Endothelial cell of umbilical vein (primary cell): ENCODE measurements around the gene GMPPB. TPM values are rescaled to one million over a fixed set of nuclear protein-coding genes. Genes with fewer than 3 reads are reported as not detected.

Experiments
- BruUV-seq: library from RNA; stranded (reverse); fragments of 400-500 nt; replicated peaks from 2 replicates; lab custom pipeline; 2021; lab: Mats Ljungman, UMichigan
- CTCF ChIA-PET: fragments of 300-600, 350-600 bp; sonication (Branson Sonifier 250); formaldehyde crosslinking; loops from one replicate; lab custom pipeline; 2021; ENCODE audit warnings: antibody characterized with exemption, inconsistent platforms; lab: Charles Lee
- POLR2A ChIA-PET: fragments of 300-600, 350-600 bp; sonication (Branson Sonifier 250); formaldehyde crosslinking; loops from one replicate; lab custom pipeline; 2021; ENCODE audit warnings: antibody characterized with exemption, inconsistent platforms; lab: Charles Lee
- DNase-seq: peaks from one replicate; pipeline ENCODE4 v3.0.0-alpha.2; 2011; ENCODE audit warnings: low read depth, low spot score
- FAIRE-seq: peaks from 2 replicates; lab custom pipeline; 2011; peaks lifted over from hg19 to GRCh38; lab: Jason Lieb, UNC
- H2AFZ ChIP-seq: 2 replicates; pipeline ENCODE4 v1.6.0; 2012; ENCODE audit warnings: low read depth, low read length, control low read depth, inconsistent platforms
- H3K27ac ChIP-seq: 2 replicates; pipeline ENCODE4 v1.5.1; 2011; ENCODE audit warnings: low read depth, mild to moderate bottlenecking, control low read depth, low read length, moderate library complexity; ENCODE audit not compliant: insufficient read depth
- H3K27me3 ChIP-seq, 2 experiments: 2 replicates each; pipeline versions ENCODE4 v1.6.0 to v1.6.1; 2011; ENCODE audit warnings: low read length in 2 of 2, mixed read lengths in 1 of 2; ENCODE audit not compliant: control insufficient read depth in 2 of 2, insufficient read depth in 2 of 2
- H3K36me3 ChIP-seq, 2 experiments: 2 replicates in 1 of 2; 3 replicates in 1 of 2; pipeline ENCODE4 v1.5.1; 2011; ENCODE audit warnings: low read length in 2 of 2, mild to moderate bottlenecking in 1 of 2, moderate library complexity in 1 of 2; ENCODE audit not compliant: control insufficient read depth in 2 of 2, insufficient read depth in 2 of 2; ENCODE audit errors: extremely low read depth in 1 of 2
- H3K4me1 ChIP-seq: 3 replicates; pipeline ENCODE4 v1.5.1; 2011; ENCODE audit warnings: mild to moderate bottlenecking, low read length; ENCODE audit not compliant: control insufficient read depth, insufficient read depth; ENCODE audit errors: extremely low read depth
- H3K4me2 ChIP-seq: 2 replicates; pipeline ENCODE4 v1.6.1; 2011; ENCODE audit warnings: low read length, control low read depth, mixed read lengths; ENCODE audit not compliant: insufficient read depth
- H3K4me3 ChIP-seq, 3 experiments: fragments of 200-600 bp in 1 of 3; sonication (generic), shearing (Covaris generic) in 1 of 3; replicated peaks in 1 of 3; 2 replicates each; pipeline ENCODE4 v1.5.1; 2011 to 2016; ENCODE audit warnings: control low read depth in 3 of 3, low read length in 3 of 3, mild to moderate bottlenecking in 2 of 3, inconsistent platforms in 1 of 3, low read depth in 1 of 3, moderate library complexity in 1 of 3; ENCODE audit not compliant: insufficient read depth in 1 of 3
- H3K79me2 ChIP-seq: 2 replicates; pipeline ENCODE4 v1.6.0; 2012; ENCODE audit warnings: low read length, inconsistent platforms; ENCODE audit not compliant: control insufficient read depth, insufficient read depth
- H3K9ac ChIP-seq: replicated peaks from 2 replicates; pipeline ENCODE3; 2011; ENCODE audit warnings: low read length, control low read depth; ENCODE audit not compliant: insufficient read depth; ENCODE audit errors: extremely low read depth
- H3K9me1 ChIP-seq: replicated peaks from 3 replicates; pipeline ENCODE4 v1.6.0; 2011; ENCODE audit warnings: mild to moderate bottlenecking, low read length; ENCODE audit not compliant: control insufficient read depth, insufficient read depth; ENCODE audit errors: extremely low read depth
- H3K9me3 ChIP-seq: replicated peaks from 2 replicates; pipeline ENCODE4 v1.5.1; 2012; ENCODE audit warnings: low read length, inconsistent platforms; ENCODE audit not compliant: control insufficient read depth, insufficient read depth
- H4K20me1 ChIP-seq: replicated peaks from 2 replicates; pipeline ENCODE3; 2011; ENCODE audit warnings: mild to moderate bottlenecking, low read length; ENCODE audit not compliant: control insufficient read depth, insufficient read depth; ENCODE audit errors: extremely low read depth
- EZH2 ChIP-seq: IDR thresholded peaks from 2 replicates; pipeline ENCODE4 v1.6.1; 2012; ENCODE audit warnings: borderline replicate concordance, low read depth, mild to moderate bottlenecking, moderate library complexity, low read length, inconsistent platforms; ENCODE audit not compliant: severe bottlenecking
- FOS ChIP-seq: IDR thresholded peaks from 2 replicates; pipeline ENCODE4 v1.6.1; 2011; ENCODE audit warnings: mild to moderate bottlenecking, low read length, moderate library complexity, borderline replicate concordance; ENCODE audit not compliant: insufficient read depth
- GATA2 ChIP-seq: IDR thresholded peaks from 2 replicates; pipeline ENCODE4 v1.7.0; 2011; ENCODE audit warnings: low read depth, mild to moderate bottlenecking, moderate library complexity, mixed read lengths, low read length; ENCODE audit not compliant: insufficient read length, insufficient read depth
- JUN ChIP-seq: IDR thresholded peaks from 2 replicates; pipeline ENCODE4 v1.6.1; 2011; ENCODE audit warnings: borderline replicate concordance, low read depth; ENCODE audit not compliant: insufficient read length, insufficient read depth
- MYC ChIP-seq: IDR thresholded peaks from one replicate; pipeline ENCODE4 v1.6.1; 2011; ENCODE audit warnings: mild to moderate bottlenecking, low read depth, low read length
- POLR2A ChIP-seq: IDR thresholded peaks from 2 replicates; pipeline ENCODE4 v1.6.1; 2012; ENCODE audit warnings: low read depth, mild to moderate bottlenecking, control low read depth, low read length
- POLR2AphosphoS5 ChIP-seq: IDR thresholded peaks from 2 replicates; pipeline ENCODE4 v1.6.1; 2012; ENCODE audit warnings: low read depth, mild to moderate bottlenecking, control low read depth, low read length, moderate library complexity; ENCODE audit not compliant: insufficient read depth
- dilution Hi-C: fragments of 300-500 bp; cut with MboI; formaldehyde crosslinking; loops from one replicate; pipeline ENCODE4 v1.15.0; 2019; ENCODE audit warnings: low sequenced_read_pairs; ENCODE audit not compliant: extremely low pct_ligation_motif_present
- intact Hi-C: fragments of 100-400 bp; cut with micrococcal nuclease; formaldehyde crosslinking; loops from one replicate; pipeline ENCODE4 v1.10.0; 2022
- polyA plus RNA-seq, 4 experiments: library from polyadenylated mRNA; depleted of rRNA in 3 of 4; stranded (reverse) in 3 of 4; unstranded in 1 of 4; fragments of >200 nt; gene quantifications; 2 replicates each; pipeline versions ENCODE4 v1.2.1 to v1.2.3, GENCODE V29; 2011 to 2012; ENCODE audit warnings: missing spikeins in 1 of 4
- total RNA-seq: library from RNA; stranded (reverse); gene quantifications from 2 replicates; pipeline ENCODE4 v1.2.3, GENCODE V29; 2021
- TF ChIP-seq, protein P1 (sequence below): IDR thresholded peaks from 2 replicates; pipeline ENCODE4 v1.6.1; 2011; ENCODE audit not compliant: insufficient read depth, insufficient read length
- TF ChIP-seq, protein P2 (sequence below), 2 donors: IDR thresholded peaks; 1 replicate in 1 of 2; 2 replicates in 1 of 2; pipeline ENCODE4 v1.5.1; 2011; ENCODE audit warnings: low read length in 2 of 2, mild to moderate bottlenecking in 2 of 2, moderate library complexity in 2 of 2, control low read depth in 1 of 2, inconsistent platforms in 1 of 2, low read depth in 1 of 2; ENCODE audit not compliant: insufficient read depth in 1 of 2; ENCODE audit errors: extremely low read depth in 1 of 2

The GMPPB gene
- total and polyA plus RNA-seq, 2 donors (not counting 3 experiments of a cell fraction or from before 2014, with no cell fraction given) = 52.5 to 62.0 TPM

DNA sequence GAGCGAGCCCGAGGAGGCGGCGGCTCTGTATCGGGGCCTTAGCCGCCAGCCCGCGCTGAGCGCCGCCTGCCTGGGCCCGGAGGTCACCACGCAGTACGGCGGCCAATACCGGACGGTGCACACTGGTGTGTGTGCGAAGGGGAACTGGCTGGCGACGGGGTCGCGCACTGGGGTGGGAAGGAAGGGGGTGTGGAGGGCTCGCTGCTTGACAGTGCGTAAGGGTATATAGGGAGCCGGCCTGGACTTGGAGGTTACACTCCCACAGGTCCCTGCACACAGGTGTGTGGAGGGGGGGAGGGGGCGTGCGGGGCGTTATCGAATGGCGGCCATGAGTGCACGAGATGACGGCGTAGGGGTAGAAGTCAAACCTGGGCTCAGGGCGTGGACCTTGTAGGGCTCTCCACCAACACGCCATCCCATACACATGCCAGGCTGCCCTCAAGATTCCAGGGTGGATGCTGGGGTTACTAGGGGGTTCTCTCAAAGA lies 49.2 kb downstream of the GMPPB start:
- peaks cover 3% of the 10 kb centered on the region for H3K79me2 ChIP-seq
- DNase-seq = no peak
- BruUV-seq = no TSS peak
- no peaks in the 10 kb centered on the region for H4K20me1 ChIP-seq
- H3K9me1 ChIP-seq = no peaks in the 10 kb centered on the region
- peak overlapping the region; percentile 41 to 47 (median 44) for H3K4me3 ChIP-seq
- H3K9me3 ChIP-seq = no peaks in the 10 kb centered on the region
- H3K4me2 ChIP-seq = peak overlapping the region; percentile 11
- H3K36me3 ChIP-seq = peaks cover 0 to under 1% of the 10 kb centered on the region in 2 experiments
- intact Hi-C loops = loop anchor here (1.0 kb wide), 1 partner anchor 15 kb away; the partner anchor contains the start of genes MST1 and RNF123
- peaks cover 4% of the 10 kb centered on the region for H3K4me1 ChIP-seq
- CTCF ChIA-PET = interaction anchor here (2.2 kb wide), 1 partner anchor 135 kb away, joined by 11 read pairs; no protein-coding TSS in a partner anchor
- FAIRE-seq = no peak
- dilution Hi-C loops = no loop called here
- H3K27ac ChIP-seq = peak overlapping the region; percentile 40
- peak overlapping the region; percentile 50 for H3K9ac ChIP-seq
- POLR2A ChIA-PET = no interaction called here
- TF ChIP-seq EZH2 = no peak
- TF ChIP-seq, protein P1, sequence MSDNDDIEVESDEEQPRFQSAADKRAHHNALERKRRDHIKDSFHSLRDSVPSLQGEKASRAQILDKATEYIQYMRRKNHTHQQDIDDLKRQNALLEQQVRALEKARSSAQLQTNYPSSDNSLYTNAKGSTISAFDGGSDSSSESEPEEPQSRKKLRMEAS = no peak
- TF ChIP-seq JUN = no peak
- no peak for TF ChIP-seq POLR2A
- no peak for TF ChIP-seq FOS
- TF ChIP-seq, protein P2, sequence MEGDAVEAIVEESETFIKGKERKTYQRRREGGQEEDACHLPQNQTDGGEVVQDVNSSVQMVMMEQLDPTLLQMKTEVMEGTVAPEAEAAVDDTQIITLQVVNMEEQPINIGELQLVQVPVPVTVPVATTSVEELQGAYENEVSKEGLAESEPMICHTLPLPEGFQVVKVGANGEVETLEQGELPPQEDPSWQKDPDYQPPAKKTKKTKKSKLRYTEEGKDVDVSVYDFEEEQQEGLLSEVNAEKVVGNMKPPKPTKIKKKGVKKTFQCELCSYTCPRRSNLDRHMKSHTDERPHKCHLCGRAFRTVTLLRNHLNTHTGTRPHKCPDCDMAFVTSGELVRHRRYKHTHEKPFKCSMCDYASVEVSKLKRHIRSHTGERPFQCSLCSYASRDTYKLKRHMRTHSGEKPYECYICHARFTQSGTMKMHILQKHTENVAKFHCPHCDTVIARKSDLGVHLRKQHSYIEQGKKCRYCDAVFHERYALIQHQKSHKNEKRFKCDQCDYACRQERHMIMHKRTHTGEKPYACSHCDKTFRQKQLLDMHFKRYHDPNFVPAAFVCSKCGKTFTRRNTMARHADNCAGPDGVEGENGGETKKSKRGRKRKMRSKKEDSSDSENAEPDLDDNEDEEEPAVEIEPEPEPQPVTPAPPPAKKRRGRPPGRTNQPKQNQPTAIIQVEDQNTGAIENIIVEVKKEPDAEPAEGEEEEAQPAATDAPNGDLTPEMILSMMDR (IDR thresholded peaks at IDR 0.05; ENCODE audit: extremely low read depth in 1 of 2, insufficient read depth in 1 of 2, low read depth in 1 of 2, low read length in 2 of 2) = no peak
- no peak for TF ChIP-seq POLR2AphosphoS5
- no peak for TF ChIP-seq MYC
- no peak for TF ChIP-seq GATA2
- H3K27me3 ChIP-seq = no peaks in the 10 kb centered on the region
- H2AFZ ChIP-seq = peak overlapping the region; percentile 52
